Epithelial cell of esophagus (primary cell): Measurements from ENCODE around the gene SCN4A.

ENCODE experiments used
- DNase-seq: peaks from one replicate; pipeline ENCODE4 v3.0.0; 2010; ENCODE audit warnings: low read depth
- H3K4me3 ChIP-seq: 2 replicates; pipeline ENCODE4 v1.5.1; 2011; ENCODE audit warnings: mild to moderate bottlenecking, low read length, control low read depth
- CTCF ChIP-seq: IDR thresholded peaks from 2 replicates; pipeline ENCODE4 v1.5.1; 2011; ENCODE audit warnings: low read depth, mild to moderate bottlenecking, low read length, control low read depth, inconsistent platforms; ENCODE audit not compliant: insufficient read depth; ENCODE audit errors: missing control alignments

Gene SCN4A

GRCh38 chr17:63999680-64000531 lies 27.2 kb upstream of the SCN4A start:
- TF ChIP-seq CTCF = no peak
- no peak overlapping the region for H3K4me3 ChIP-seq
- DNase-seq = no peak

- no peak for TF ChIP-seq CTCF
- H3K4me3 ChIP-seq = peak overlapping the region; percentile 50
- no peak for DNase-seq
Measured at GRCh38 chr17:63998721-63999679, 26.3 kb upstream of the SCN4A start.

- TF ChIP-seq CTCF = no peak
- DNase-seq = peak; percentile 42
- H3K4me3 ChIP-seq = peak within 1 kb of the TSS; percentile 50
Measured at GRCh38 chr17:63998050-63998720, 25.5 kb upstream of the SCN4A start, which contains the start of gene PRR29. TSS of gene PRR29 (plus strand) at chr17:63998351. CDS start at chr17:63998365, 14 bp downstream.

- no peak for DNase-seq
- H3K4me3 ChIP-seq = no peak overlapping the region
- TF ChIP-seq CTCF = no peak
Measured at GRCh38 chr17:63997341-63998048, 24.8 kb upstream of the SCN4A start.

GRCh38 chr17:63996430-63997182 lies 23.9 kb upstream of the SCN4A start:
- H3K4me3 ChIP-seq = no peak overlapping the region
- no peak for DNase-seq
- no peak for TF ChIP-seq CTCF
